ENCODE data around the gene BAG3.
"Not testable (repeated sequence)": the region's sequence is repeated elsewhere in the genome, so short reads cannot be mapped to it uniquely, and the experiment has no call there.

BAG3 gene

DNA sequence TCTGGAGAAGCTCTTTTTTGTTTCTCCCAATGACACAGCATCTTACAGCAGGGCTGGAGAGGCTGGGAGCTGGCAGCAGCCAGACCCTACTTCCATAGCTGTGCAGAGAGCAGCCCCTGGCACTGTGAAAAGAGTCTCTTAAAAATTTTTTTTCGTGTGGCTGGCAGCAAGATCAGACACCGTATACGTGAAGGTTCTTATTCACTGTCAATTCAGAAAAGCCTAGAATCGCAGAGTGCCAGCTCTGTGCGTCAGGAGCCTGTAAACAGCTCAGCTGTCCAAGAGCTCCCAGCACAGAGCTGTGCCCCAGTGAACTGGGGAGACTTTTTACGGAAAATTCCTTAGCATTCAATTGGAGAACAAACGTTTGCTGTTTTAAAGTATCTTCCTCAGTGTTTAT lies 6.5 kb downstream of the BAG3 start:
- no peak for DNase-seq (ENCODE audit: extremely low read depth, insufficient read length)
- H3K4me3 ChIP-seq (replicated peaks; ENCODE audit: low read depth, low read length), result no peak overlapping the region
- H3K36me3 ChIP-seq (ENCODE audit: control insufficient read depth, insufficient read depth, low read length), result no peaks in the 10 kb centered on the region; the same call in 1 of the 2 replicates
- TF ChIP-seq, protein P1, sequence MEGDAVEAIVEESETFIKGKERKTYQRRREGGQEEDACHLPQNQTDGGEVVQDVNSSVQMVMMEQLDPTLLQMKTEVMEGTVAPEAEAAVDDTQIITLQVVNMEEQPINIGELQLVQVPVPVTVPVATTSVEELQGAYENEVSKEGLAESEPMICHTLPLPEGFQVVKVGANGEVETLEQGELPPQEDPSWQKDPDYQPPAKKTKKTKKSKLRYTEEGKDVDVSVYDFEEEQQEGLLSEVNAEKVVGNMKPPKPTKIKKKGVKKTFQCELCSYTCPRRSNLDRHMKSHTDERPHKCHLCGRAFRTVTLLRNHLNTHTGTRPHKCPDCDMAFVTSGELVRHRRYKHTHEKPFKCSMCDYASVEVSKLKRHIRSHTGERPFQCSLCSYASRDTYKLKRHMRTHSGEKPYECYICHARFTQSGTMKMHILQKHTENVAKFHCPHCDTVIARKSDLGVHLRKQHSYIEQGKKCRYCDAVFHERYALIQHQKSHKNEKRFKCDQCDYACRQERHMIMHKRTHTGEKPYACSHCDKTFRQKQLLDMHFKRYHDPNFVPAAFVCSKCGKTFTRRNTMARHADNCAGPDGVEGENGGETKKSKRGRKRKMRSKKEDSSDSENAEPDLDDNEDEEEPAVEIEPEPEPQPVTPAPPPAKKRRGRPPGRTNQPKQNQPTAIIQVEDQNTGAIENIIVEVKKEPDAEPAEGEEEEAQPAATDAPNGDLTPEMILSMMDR (IDR thresholded peaks at IDR 0.05; ENCODE audit: insufficient read depth, low read length, poor library complexity, severe bottlenecking), result no peak
- no peaks in the 10 kb centered on the region for H3K27me3 ChIP-seq (replicated peaks; ENCODE audit: control insufficient read depth, insufficient read depth, low read length)

DNA sequence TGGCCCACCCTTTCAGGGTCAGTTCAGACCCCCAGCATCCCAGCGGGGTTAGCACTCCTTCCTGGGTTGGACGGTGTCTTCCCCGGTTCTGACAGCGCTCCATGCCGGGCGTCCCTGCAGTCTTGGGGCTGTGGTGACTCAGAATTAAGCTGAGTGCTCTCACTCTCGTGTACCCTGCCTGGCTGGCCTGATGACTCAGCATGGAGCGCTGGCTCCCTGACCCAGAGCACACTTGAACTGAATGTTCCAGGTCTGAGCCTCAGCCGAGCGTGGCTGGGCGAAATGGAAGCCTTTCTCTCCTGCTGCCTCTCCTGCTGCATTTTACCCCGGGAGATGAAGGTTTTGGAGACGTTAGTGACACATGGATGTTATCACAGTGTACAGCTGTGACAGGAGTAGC lies 7.1 kb downstream of the BAG3 start:
- TF ChIP-seq, protein P1 (IDR thresholded peaks at IDR 0.05; ENCODE audit: insufficient read depth, low read length, poor library complexity, severe bottlenecking), result no peak
- H3K27me3 ChIP-seq (replicated peaks; ENCODE audit: control insufficient read depth, insufficient read depth, low read length), result no peaks in the 10 kb centered on the region
- DNase-seq (ENCODE audit: extremely low read depth, insufficient read length), result no peak
- H3K36me3 ChIP-seq (ENCODE audit: control insufficient read depth, insufficient read depth, low read length), result no peaks in the 10 kb centered on the region; the same call in 1 of the 2 replicates
- no peak overlapping the region for H3K4me3 ChIP-seq (replicated peaks; ENCODE audit: low read depth, low read length)

DNA sequence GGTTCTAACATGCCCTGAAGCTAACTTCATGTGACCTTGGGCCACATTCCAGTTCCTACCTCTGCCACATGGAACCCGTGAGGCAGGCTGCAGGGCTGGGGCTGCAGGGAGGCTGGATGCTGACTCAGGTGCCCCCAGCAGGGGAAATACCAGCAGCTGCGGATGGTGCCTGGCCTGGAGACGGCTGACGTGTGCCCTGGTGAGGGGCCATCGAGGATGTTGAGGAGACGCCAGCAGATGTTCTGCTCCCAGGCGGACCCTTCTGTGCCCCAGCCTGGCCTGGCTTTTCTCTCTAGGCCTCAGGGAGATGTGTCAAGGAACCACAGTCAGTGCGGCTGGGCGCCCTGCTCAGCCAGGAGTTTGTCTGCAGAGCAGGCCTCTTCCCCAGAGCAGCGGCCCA lies 8.8 kb downstream of the BAG3 start:
- Histone ChIP-seq H3K27me3 (replicated peaks; ENCODE audit: control insufficient read depth, insufficient read depth, low read length) (no peaks in the 10 kb centered on the region), H3K4me3 (replicated peaks; ENCODE audit: low read depth, low read length) (no peak overlapping the region), H3K36me3 (ENCODE audit: control insufficient read depth, insufficient read depth, low read length) (no peaks in the 10 kb centered on the region; the same call in 1 of the 2 replicates)
- DNase-seq (ENCODE audit: extremely low read depth, insufficient read length), result no peak
- TF ChIP-seq, protein P1 (IDR thresholded peaks at IDR 0.05; ENCODE audit: insufficient read depth, low read length, poor library complexity, severe bottlenecking), result no peak

DNA sequence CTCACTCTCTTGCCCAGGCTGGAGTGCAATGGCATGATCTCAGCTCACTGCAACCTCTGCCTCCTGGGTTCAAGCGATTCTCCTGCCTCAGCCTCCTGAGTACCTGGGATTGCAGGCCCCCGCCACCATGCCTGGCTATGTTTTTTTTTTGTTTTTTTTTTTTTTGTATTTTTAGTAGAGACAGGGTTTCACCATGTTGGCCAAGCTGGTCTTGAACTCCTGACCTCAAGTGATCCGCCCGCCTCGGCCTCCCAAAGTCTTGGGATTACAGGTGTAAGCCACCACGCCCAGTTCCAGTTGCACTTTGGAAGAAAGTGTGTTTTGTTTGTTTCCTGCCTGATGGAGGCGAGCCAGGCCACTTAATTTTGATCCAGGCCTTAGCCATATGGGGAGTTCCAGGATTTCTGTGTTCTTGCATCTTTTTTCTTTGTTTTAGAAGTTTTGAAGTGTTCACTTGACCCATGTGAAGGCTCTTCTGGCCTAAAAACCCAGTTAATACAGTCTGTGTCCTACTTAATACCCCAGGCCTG lies 11.0 kb downstream of the BAG3 start:
- H3K27me3 ChIP-seq (replicated peaks; ENCODE audit: control insufficient read depth, insufficient read depth, low read length); H3K36me3 ChIP-seq (ENCODE audit: control insufficient read depth, insufficient read depth, low read length); H3K4me3 ChIP-seq (replicated peaks; ENCODE audit: low read depth, low read length); DNase-seq (ENCODE audit: extremely low read depth, insufficient read length): not testable (repeated sequence)

DNA sequence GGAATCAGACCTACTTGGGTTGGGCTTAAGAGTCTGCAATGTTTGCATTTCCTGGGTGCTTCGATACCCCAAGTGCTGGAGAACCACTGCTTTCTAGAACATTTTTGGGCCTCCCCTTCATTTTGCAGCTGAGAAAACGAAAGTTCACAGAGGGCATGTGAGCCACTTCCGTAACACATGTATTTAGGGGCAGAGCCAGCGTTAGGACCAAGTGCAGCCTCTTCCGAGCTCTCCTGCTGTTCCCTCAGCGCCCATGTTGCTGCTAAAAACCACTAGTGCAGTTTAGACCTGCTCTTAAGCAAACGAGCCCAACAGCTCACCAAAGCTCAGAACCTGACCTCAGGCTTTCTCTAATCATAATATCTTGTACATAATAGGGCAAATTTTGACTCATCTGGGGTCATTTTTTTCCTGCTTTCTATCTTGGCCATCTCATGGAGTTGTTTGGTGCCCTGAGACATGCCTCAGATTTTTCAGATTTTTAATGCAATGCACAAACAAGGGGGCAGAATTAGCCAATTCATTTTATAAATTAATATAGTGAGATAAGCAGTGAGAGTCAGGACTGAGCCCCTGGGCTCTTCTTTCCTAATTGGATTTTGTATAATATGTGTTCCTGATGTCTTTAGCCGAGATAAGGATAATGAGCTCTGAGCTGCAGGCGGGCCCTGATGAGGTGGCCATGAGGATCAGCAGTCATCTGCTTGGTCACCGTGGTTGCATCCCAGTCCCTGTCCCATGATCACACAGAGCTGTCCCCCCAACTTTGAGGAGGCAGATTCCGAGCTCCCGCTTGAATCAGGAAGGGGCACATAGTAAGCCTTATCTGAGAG lies 12.9 kb downstream of the BAG3 start:
- TF ChIP-seq, protein P1 (IDR thresholded peaks at IDR 0.05; ENCODE audit: insufficient read depth, low read length, poor library complexity, severe bottlenecking), result no peak
- no peak for DNase-seq (ENCODE audit: extremely low read depth, insufficient read length)
- Histone ChIP-seq H3K27me3 (replicated peaks; ENCODE audit: control insufficient read depth, insufficient read depth, low read length) (no peaks in the 10 kb centered on the region), H3K36me3 (ENCODE audit: control insufficient read depth, insufficient read depth, low read length) (no peaks in the 10 kb centered on the region), H3K4me3 (replicated peaks; ENCODE audit: low read depth, low read length) (no peak overlapping the region)

DNA sequence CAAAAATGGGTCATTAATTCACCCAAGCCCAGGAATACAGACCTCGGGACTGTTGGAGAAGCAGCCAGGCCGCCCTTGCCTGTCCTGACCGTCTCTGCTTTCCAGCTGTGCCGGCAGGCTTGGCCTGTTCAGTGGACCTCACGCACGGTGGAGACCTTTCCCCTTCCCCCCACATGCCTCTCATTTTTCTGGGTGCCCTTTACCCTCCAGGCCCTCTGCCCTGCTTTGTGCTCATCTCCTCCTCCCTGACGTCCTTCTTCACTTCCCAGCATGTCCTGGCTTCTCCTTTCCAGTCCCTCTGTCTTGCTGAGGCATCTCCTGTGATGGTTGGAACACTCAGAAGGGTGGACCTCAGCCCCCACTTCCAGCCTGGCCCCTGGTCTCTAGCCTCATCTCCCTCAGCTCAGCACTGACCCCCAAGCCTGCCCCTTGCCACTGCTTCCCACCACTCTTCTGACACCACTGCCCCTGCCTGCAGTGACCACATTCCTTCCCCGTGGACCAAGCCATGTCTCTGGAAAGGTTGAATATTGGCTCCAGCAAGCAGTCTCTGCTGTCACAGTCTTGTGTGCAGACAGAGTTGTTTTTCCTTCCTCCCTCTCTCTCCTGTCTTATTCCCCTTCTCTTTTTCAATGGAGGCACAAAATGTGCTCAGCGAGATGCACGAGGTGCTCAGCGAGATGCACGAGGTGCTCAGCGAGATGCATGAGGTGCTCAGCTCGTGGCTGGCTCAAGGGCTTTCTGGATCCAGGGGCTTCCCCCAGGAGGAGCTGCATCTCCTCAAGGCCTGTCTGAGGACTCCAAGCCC lies 14.9 kb downstream of the BAG3 start:
- Histone ChIP-seq H3K36me3 (ENCODE audit: control insufficient read depth, insufficient read depth, low read length) (peaks cover 1% of the 10 kb centered on the region; the same call in 1 of the 2 replicates), H3K4me3 (replicated peaks; ENCODE audit: low read depth, low read length) (no peak overlapping the region), H3K27me3 (replicated peaks; ENCODE audit: control insufficient read depth, insufficient read depth, low read length) (no peaks in the 10 kb centered on the region)
- no peak for DNase-seq (ENCODE audit: extremely low read depth, insufficient read length)
- TF ChIP-seq, protein P1 (IDR thresholded peaks at IDR 0.05; ENCODE audit: insufficient read depth, low read length, poor library complexity, severe bottlenecking), result no peak

Measured in GM06990 (cell line).